ENCODE measurements around the gene ADAP1.

ADAP1 gene

DNA sequence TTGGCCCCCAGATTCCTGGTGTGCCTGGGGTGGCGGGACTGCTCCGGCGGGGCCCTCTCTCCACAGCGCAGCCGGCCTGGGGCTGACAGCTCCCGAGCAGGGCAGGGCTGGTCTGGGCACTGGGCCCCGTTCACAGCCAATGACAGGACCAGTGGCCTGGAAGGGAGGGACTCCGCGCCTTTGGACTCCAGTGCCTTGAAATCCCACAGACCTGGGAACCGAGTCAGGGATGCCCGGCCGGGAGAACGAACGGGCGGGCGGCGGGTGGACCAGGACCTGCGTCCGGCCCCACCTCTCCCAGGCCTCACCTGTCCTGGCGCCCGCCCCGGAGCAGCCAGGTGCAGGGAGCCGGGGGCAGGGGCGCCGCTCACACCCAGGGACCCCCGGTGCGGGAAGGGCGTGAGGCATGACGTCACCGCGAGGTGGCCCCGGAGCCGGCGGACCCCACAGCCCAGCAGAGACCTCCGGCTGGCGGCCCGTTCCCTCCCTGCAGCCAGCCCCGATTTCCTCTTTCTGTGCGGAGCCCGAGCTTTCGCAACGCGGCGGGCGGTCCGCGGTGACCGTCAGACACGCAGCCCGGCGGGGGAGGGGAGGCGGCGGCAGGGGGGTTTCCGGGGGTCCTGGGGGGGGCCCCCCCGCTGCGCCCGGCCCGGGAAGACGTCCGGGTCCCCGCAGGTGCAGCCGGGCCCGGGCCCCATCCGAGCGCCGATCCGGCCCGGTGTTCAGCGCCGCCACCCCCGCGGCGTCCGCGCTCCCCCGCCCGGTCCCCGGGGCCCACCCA lies 743 bp downstream of the ADAP1 start:
- in situ Hi-C loops (cut with MboI; ENCODE audit: low sequenced_read_pairs, unreplicated experiment) = no loop called here
- TF ChIP-seq, protein P1, sequence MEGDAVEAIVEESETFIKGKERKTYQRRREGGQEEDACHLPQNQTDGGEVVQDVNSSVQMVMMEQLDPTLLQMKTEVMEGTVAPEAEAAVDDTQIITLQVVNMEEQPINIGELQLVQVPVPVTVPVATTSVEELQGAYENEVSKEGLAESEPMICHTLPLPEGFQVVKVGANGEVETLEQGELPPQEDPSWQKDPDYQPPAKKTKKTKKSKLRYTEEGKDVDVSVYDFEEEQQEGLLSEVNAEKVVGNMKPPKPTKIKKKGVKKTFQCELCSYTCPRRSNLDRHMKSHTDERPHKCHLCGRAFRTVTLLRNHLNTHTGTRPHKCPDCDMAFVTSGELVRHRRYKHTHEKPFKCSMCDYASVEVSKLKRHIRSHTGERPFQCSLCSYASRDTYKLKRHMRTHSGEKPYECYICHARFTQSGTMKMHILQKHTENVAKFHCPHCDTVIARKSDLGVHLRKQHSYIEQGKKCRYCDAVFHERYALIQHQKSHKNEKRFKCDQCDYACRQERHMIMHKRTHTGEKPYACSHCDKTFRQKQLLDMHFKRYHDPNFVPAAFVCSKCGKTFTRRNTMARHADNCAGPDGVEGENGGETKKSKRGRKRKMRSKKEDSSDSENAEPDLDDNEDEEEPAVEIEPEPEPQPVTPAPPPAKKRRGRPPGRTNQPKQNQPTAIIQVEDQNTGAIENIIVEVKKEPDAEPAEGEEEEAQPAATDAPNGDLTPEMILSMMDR (IDR thresholded peaks at IDR 0.05; ENCODE audit: borderline replicate concordance, control extremely low read depth, extremely low read depth, insufficient read depth, missing control alignments) = no peak
- DNase-seq (ENCODE audit: low spot score) = no peak

DNA sequence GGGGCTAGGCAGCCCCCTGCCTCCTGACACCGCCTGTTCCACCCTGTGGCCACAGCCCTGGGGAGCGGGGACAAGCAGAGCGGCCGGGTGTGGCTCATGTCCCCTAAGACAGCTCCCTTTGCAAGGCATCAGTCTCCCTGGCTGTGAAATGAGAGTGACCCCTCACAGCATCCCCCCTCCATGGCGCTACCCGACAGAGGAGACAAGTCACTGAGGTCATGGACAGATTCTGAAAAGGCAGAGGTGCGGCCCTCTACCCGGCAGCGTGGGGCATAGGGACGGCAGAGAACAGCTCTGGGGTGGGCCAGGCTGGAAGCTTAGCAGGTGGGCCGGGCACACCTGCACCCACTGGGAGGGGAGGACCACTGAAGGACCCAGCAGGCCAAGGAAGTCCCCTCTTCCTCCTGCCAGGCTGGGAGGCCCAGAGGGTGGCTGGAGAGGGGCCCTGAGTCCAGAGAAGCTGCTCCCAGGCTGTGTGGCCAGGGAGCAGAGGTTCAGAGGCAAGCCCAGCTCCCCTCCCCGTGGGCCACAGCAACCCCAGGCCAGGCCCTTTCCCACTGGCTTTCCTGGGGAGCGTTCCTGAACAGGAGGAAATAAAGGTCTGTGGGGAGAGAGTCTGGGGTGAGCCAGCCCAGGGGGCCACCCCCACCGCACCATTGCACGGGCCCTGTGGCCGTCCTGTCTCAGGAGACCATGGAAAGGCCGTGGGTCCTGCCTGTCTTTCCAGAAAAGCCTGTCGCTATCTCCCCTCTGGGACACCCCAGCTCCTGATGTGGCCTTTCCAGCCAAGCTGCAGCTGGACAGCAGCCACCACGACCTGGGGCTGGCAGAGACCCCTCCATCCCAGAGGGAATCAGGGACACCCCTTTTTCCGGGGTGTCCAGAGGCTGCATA lies 1.7 kb downstream of the ADAP1 start:
- no peak for DNase-seq (ENCODE audit: low spot score)
- in situ Hi-C loops (cut with MboI; ENCODE audit: low sequenced_read_pairs, unreplicated experiment) = no loop called here
- TF ChIP-seq, protein P1 (IDR thresholded peaks at IDR 0.05; ENCODE audit: borderline replicate concordance, control extremely low read depth, extremely low read depth, insufficient read depth, missing control alignments) = no peak

DNA sequence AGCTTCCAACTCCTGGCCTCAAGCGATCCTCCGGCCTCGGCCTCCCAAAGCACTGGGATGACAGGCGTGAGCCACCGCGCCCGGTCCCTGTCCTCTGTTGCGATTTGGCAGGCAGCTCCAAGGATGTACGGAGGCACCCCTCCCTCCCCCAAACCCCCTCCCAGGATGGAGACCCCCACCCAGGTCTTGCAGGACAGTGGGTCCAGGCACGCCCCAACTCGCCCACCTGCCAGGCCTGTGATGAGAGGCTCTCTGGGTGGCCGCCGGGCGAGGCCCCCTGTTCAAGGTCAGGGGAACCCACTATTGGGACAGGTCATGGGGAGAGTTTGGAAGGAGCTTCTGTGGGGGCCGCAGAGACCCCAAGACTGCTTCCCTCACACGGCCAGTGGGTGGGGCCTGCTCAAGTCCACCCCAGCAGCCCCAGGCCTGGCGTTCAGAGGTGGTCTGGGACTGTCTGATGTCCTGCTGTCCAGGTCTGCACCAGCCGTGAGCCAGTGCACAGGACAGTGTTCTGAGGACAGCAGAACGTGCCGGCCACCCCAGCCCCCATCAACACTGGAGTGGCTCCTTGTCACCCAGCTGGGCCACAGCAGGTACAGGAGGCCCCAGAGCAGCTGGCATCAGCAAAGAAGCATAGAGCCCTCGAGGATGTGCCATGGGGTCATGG lies 2.5 kb downstream of the ADAP1 start:
- TF ChIP-seq, protein P1 (IDR thresholded peaks at IDR 0.05; ENCODE audit: borderline replicate concordance, control extremely low read depth, extremely low read depth, insufficient read depth, missing control alignments) = no peak
- DNase-seq (ENCODE audit: low spot score) = no peak
- in situ Hi-C loops (cut with MboI; ENCODE audit: low sequenced_read_pairs, unreplicated experiment) = no loop called here

DNA sequence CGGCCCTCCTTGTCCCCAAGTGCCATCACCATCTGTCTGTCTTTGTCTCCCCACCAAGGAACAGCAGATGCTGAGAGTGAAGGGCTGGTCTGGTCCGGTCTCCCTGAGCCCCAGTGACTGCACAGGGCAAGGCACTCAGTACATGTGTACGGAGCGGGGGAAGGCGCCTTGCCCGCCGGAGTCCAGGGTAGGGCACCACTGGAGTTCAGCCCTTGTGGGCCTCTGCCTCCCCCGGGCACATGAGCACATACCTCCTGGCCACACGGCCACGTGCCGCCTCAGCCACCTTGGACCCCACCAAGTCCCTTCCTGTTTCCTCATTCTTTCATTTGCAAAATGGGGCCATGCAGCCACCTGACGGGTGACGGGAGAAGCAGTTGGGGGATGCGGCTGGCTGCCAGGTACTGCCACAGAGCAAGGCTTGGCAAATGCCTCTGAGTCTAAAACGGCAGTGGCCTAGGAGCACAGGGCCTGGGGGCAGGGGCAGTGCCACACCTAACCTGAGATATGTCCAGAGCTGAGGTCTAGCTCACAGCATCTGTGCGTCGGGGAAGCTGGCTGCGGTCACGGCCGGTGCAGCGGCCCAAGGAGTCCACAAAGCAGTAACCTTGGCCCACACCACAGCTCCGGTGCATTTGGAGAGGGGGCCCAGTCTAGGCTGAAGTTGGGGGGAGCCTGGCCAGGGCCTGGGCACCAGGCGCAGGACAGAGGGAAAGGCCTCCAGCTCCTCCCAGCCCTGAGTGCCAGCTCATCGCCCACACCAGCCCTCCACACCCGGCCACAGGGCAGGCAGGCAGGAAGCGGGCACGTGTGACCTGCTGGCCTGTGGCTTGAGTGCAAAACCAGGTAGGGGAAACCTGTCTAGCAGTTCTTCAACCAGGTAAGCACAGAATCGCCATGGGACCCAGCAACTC lies 5.2 kb downstream of the ADAP1 start:
- in situ Hi-C loops (cut with MboI; ENCODE audit: low sequenced_read_pairs, unreplicated experiment) = no loop called here
- TF ChIP-seq, protein P1 (IDR thresholded peaks at IDR 0.05; ENCODE audit: borderline replicate concordance, control extremely low read depth, extremely low read depth, insufficient read depth, missing control alignments) = no peak
- no peak for DNase-seq (ENCODE audit: low spot score)

DNA sequence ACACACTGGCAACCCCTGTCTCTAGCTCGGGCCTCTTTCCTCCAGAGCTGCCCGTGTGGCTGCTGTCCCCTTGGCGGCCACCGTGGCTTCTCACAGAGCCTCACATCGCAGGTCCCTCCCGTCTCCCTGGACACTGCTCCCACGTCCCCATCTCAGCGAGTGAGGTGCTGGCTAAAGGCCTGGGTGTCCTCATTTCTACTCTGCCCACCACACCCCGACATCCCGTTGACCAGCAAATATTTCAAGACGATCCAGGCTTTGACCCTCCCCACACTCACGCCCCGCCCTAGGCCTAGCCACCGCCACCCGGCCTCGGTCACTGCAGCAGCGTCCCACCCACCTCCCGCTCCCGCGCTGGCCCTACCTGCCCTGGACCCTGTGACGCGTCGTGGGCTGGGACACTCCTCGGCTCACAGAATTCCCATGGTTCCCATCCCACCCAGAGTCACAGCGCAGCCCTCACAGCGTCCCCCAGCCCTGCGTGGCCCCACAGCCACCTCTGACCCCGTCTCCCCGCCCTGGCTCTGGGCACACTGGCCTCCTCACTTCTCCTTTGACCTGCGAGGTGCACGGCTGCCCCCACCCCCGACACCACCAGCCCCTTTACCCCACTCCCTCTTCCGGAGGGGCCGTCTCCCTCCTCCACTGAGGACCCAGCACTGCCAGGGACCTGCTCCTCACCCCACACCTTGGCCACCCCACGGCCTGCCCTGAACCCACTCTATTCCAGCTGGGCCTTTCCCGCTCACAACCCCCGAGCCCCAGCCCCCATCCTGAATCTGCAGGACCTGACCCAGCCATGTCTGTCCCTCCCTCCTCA lies 6.9 kb downstream of the ADAP1 start:
- in situ Hi-C loops (cut with MboI; ENCODE audit: low sequenced_read_pairs, unreplicated experiment) = no loop called here
- DNase-seq (ENCODE audit: low spot score) = no peak
- TF ChIP-seq, protein P1 (IDR thresholded peaks at IDR 0.05; ENCODE audit: borderline replicate concordance, control extremely low read depth, extremely low read depth, insufficient read depth, missing control alignments) = no peak
